HG03469 (cell line): ENCODE measurements around the gene COL24A1.
"Not testable (repeated sequence)": the region's sequence is repeated elsewhere in the genome, so short reads cannot be mapped to it uniquely, and the experiment has no call there.

Source experiments
- ATAC-seq: cut with Tn5 transposase; IDR thresholded peaks from one replicate; pipeline ENCODE4 v1.9.1; 2021; ENCODE audit warnings: mild to moderate bottlenecking, moderate library complexity, moderate number of reproducible peaks; ENCODE audit not compliant: unreplicated experiment

COL24A1 gene

DNA sequence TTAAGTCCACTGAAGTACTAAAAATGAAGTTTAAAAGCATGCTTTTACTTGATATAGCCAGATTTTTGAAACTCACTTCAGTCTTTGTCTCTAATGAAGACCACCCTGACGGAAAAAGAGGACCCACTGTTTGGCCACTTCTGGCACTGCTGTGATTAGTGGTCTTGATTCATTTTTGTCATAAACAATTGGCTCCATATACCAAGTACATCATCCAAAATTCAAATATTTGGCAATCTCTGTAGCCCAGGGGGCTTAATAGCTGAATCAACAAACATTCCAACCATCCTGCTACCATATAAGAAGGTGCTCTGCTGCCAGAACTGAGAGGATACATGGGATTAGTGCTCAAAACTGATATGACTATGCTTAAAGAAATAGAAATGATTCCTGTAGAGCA, 156.0 kb downstream of the COL24A1 start:
- ATAC-seq, result no peak

DNA sequence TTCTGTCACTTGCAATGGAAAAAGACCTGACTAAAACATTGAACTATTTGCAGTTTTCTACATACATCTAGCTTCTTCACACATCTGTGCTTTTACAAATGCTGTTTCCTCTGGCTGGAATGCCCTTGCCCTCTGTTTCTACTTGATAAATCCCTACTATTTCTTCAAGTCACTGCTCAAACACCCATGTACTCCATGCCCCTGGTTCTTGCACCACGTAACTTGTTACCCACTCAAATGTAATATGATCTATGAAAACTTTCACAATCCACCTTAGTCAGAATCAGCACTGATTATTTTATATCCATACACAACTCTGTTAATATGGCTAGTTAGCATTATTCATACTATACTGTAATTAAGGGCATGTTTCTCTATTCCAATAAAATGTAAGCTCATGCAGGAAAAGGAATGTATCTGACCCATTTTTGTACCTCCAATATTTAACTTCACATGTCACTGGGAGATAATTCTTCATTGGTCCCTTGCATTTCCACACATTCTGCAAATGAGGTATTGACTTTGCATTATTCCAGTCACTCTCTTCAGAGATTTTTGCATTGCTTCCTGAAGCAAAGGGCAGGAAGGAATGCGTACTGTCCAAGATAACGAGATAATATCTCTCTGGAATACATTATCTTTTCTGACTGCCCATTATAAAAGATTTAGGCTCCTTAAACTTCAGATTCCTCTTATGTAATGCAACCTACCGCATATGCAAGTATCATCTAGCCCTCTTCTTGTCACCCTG, 158.3 kb downstream of the COL24A1 start:
- no peak for ATAC-seq

DNA sequence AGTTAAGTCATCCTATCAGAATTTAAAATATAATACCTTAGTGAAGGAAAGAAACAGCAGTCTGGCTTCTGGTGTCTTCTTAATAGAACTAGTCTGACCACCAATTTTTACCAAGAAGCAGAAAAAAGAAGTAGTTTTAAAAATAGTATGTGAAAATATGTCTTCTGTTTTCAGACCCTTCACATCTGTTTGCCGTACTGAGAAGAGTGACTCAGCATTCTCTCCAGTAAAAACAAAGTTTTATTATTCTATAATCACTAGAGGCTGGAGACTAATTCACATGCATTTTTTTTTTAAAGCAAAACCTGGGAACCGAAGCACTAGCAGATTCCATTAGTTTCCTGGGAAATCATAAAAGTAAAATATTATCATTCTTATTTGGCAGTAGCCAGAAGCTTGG, 163.8 kb downstream of the COL24A1 start:
- peak; percentile 55 for ATAC-seq

DNA sequence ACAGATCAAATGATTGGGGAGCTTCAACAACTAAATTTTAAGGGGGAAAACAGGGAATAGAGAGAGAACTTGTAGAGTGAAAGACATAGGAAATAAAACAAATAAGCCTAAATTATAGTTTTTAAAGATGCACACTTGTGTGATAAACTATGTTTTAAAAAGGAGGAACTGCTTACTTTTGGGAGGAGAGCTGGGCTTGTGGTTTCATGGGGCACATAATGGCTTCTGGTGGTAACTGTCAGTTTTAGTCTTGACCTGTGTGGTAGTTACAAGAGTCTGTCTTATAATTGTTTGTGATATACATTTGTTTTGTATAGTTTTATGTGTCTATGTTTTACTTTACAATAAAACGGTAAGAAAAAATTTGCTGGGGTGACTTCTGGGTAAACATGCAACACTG, 165.3 kb downstream of the COL24A1 start:
- ATAC-seq, result no peak

DNA sequence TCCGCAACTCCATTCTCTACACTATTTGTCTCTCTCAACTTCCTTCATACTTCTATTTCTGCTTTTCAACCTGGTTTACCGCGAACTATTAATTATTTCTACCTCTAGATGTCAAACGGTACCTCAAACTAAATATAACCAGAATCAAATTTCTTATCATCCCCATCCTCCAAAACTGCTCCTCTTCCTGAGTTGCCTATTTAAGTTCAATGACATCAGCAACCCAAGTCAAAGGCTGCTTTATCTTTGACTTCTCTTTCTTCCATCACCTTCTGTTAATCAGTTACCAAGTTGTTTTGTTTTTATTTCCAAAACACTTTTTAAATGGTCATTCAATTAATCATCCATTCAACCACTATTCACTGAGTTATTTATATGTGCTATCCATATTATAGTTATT, 171.9 kb downstream of the COL24A1 start:
- no peak for ATAC-seq

DNA sequence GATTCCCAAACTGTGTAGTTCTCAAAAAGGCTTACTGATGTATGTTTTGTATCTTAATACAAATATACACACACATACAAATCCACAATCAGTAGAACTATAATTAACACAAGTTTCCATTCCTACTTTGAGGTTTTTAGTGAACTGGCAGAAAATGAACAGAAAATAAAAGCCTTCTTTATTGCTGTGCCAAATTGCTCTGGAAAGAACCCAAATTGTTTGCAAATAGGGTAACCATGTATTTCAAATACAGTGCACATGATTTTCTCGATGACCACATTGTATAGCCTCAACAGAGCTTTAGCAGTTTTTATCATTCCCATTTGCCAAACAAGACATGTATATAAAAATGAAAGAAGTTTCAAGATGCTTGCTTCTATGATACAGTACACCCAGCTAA, 173.3 kb downstream of the COL24A1 start:
- ATAC-seq, result no peak

DNA sequence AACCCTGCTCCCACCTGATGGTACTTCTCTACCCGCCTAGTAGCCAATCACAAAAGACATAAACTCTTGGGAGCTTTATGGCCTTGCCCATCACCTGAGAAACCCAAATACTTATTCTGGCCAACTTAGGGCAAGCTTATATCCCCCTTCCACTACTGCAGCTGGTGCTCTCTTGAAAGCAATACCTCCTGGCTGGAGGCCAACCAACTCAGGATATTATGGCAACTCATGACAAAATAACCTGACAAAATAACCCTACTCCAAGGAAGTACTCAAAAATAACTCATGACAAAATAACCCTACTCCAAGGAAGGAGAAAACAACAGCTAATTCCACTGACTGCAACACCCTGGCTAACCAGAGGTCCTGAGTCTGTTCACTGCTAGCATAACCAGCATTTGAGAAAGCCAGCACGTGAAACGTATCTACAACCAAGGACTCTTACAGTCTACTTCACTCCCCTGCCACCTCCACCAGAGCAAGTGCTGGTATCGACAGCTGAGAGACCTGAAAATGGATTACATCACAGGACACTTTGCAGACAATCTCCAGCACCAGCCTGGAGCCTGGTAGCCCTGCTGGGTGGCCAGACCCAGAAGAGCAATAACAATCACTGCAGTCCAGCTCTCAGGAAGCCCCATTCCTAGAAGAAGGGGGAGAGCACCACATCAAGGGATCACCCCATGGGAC, 179.9 kb downstream of the COL24A1 start:
- ATAC-seq, result no peak

DNA sequence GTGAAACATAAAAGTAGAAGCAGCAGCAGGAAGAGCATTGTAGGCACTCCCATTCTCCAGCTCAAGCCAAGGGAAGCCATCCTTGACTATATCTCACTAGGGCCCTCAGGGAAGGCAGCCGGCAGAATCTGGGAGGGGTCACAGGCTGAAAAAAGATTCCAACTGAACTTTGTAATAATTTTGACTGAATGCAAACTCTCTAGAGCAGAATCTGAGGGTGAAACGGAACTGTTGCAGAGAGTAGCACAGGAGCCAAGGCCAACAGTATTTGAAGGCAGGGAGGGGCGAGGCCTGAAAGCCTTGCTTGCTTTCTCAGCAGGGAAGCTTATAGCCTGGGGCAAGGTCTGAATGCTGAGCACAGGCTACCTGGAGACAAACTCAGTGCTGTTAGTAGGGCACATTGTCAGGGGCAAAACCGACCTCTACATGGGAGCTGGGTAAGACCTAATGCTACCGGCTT, 180.6 kb downstream of the COL24A1 start:
- ATAC-seq, result no peak

DNA sequence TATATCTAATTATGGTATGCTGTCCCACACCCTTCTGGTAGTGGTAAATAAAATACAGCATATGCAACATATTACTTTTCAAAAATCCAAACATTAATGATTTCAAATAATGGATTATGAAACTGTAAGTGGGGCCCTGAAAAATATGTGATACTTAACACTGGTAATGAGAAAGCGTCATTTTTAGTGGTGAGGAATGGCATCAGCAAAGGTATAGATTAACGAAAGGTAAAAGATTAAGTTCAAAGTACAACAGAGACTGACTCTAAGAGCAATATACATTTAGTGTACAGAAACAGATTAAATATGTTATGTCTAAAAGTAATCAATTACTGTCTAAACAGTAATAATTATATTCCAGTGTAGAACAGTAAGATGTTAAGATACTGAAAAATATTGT, 194.1 kb downstream of the COL24A1 start:
- ATAC-seq, result no peak

DNA sequence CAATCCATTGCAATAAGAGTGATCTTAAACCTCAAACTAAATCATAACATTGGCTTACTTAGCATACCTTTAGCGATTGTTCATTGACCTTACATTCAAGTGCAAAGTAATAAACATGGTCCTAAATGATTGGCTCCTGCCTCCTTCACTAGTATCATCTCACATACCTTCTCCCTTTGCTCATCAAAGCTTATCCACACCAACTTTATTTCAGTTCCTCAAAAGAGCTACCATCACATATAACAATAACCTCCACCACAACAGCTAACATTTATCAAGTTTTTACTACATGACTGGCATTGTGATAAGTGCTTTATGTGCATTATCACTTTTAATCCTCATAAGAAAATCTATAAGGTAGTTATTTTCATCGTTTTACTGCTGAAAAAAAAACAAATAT, 198.8 kb downstream of the COL24A1 start:
- ATAC-seq, result no peak

DNA sequence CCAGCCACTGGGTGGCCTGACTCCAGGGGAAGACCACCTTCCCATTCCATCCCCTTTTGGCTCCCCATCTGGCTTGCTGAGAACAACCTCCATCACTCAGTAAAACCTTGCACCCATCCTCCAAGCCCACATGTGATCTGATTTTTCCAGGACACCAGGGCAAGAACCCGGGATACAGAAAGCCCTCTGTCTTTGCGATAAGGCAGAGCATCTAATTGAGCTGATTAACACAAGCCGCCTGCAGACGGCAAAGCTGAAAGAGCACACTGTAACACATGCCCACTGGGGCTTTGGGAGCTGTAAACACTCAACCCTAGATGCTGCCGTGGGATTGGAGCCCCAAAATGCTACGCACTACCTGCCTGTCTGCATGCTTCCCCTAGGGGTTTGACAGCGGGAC, 201.4 kb downstream of the COL24A1 start:
- not testable (repeated sequence) for ATAC-seq

DNA sequence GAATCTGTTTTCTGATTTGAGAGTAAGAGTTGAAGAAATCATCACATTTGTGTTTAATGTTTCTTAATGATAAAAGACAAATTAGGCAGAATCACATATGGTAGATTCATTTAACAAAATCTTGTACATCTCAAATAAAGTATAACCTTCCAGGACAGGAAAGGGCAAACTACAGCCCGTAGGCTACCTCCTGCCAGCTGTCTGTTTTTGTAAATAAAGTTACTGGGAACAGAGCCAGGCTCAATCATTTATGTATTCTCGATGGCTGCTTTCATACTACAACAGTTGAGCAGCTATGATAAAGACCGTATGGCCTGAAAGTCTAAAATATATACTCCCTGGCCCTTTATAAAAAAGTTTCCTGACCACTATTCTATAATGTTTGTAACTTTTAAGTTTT, 204.1 kb downstream of the COL24A1 start:
- ATAC-seq, result no peak

DNA sequence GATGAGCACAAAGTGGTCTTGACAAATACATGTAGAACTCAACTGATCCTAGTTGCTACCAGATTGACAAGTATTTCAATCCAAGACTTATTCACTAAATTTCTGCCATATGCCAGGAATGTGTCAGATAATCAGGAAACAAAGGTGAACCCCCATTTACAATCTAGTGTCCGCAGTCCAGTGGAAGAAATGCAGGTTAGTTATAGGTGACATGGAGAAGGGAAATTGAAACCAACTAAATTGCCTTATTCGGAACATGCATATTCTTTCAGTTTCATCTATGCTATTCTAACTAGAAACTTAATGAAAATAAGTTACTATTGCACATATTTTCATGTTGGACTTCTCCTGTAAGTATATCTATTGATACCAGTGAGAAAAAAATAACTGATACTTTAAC, 209.4 kb downstream of the COL24A1 start:
- no peak for ATAC-seq

DNA sequence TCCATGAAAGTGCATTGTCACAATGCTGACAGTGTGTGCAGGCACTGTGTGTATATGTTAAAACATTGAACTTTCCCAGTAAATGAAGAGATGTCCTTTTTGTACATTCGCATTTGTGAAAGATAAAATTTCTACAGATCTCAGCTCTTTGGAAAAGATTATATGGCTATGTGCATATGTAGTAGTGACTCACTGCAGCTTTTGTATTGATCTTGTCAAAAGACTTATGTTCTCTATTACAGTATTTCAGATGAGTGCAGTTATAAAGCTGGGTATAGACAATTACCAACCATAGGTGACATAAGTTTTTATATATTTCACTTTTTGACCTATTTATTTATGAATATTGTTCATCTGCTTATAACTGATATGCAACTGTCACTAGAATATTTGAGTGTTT, 212.6 kb downstream of the COL24A1 start:
- ATAC-seq, result no peak

DNA sequence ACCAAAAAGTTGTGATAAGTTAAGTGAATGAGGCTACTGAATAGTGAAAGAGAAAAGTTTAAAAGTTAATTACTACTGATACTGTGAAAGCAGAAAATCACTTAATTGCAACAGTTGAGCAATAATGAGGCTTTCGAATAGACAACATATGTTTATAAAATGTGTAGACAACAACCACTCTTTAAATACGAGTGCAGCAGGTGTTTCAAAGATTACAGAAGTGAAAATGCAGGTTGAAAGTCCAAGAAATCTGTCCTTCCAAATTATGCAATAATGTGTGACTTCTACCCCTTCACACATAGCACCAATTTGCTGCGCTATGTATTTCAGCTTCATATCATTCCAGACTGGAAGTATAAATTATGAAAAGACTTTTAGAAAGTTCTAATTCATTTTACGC, 213.0 kb downstream of the COL24A1 start:
- ATAC-seq, result no peak

DNA sequence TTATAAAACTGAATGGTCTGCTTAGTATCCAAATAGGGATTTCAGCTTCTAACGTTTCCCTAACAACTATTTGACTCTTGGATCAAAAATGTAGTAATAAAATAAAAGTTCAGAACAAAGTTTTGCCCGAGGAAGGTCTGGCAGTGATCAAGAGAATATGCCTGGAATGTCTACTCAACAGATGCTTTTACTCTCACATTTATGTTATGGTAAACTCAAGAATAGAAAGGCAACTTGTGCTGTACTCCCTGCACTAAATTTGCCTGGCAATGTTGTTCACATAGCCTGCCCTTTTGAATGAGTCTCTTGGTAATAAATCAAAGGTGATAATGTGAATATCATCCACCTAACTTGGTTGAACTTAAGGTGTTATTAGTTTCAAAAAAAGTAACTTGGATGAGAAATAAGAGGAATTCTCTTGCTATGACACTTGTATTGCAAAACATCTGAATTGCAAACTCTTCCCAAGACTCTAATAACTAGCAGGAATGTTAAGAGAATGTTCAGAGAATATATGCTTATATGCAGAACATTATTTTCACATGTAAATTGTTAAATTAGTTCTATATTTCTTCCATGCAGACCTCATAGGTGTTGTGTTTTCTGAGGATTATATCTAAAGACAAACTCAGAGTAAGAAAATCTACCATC, 215.8 kb downstream of the COL24A1 start:
- no peak for ATAC-seq

DNA sequence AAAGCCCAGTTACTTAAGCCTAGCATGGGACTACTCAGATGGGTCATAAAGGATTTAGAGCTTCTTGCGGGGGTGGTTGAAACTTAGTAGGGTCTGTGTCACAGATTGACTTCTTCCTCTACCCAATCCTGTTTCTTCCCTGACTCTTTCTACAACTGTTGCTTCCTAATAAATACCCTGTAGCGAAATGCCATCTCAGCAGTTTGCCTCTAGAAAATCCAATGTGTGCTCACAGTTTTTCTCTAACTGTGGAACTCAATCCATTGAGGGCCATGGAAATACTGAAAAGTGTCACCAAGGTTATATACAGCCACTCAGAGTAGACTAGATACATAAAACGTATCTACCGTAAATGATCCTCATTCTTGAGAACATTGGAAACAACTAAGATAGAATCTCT, 217.7 kb downstream of the COL24A1 start:
- ATAC-seq, result no peak

DNA sequence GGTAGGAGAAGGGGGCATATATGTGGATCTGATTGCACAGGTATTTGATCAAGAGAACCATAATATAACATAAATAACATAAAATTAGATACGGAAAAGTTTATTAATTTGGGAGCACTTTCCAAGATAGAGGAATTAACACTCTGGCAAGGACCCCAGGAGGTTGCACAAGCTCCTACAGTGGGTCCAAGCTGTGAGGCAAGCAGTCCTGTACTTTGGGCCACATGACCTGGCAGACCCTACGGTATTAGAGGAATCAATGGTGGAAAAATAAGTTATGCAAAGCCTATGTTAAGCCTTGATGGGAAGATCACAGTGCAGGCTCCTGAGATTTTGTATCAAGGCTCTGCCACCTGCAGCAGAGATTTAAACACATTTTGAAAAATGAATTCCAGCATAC, 220.1 kb downstream of the COL24A1 start:
- no peak for ATAC-seq

DNA sequence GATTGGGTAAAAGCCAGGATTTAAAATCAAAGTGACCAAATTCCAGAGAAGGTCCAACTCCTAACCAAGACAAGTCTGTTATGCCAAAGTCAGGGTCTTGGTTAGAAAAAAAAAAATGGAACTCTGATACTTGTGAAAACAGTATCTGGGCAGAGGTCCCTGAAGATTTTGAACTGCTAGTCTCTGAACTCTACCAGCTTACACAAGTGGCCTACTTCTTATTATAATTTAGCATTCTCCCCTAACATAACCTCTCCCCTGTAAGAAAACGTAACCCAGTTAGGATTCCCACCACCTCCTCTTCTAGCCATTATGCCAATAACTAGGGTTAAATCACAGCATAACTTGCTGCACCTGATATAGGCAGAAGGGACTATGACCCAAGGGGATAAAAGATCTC, 220.5 kb downstream of the COL24A1 start:
- ATAC-seq, result no peak

DNA sequence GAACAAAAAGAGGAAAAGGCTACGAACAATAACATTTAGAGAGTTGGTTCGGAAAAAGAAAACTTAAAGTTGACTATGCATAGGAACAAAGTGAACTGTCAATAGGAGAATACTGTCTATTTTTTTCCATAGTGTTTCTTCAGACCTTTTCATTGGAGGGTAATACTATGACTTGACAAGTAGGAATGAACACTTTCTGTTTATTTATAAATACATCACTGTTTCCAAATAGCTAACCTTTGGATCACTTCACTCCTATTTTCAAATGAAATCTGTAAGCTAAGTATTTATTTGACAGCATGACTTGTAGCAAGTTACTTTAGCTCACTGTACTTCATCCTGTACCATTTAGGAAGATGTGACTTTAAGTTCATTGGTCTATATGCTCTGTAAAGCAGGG, 221.3 kb downstream of the COL24A1 start:
- no peak for ATAC-seq

DNA sequence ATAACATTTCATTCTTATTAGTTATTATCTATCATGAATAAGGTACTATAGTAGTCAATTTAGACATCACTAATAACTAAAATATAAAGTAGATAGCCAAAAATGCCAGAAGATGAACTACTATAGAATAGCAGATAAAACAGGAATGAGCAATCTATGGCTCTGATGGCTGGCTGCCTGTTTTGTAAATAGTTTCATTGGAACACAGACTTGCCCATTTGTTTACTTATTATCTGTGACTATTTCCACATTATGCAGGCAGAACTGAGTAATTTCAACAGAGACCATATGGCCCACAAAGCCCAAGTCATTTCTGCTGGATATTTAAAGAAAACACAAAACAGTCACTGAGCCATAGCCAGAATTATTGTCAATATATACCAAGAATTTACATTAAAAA, 222.1 kb downstream of the COL24A1 start:
- ATAC-seq, result no peak

DNA sequence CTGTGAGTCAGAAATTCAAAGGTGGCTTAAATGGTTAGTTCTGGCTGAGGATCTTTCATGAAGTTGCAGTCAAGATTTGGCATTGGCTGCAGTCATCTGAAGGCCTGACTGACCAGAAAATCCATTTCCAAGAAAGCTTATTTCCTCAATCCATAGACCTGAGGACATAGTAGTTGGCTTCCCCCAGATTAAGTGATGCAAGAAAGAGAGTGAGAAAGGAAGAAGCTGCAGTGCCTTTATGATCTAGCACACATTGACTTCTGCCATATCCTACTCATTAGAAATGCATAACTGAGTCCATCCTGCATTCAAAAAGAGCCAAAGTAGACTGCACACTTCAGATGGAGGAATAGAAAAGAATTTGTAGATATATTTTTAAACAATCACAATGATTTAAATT, 222.6 kb downstream of the COL24A1 start:
- no peak for ATAC-seq
